ENCODE measurements around the gene RPL22.

RPL22 gene

DNA sequence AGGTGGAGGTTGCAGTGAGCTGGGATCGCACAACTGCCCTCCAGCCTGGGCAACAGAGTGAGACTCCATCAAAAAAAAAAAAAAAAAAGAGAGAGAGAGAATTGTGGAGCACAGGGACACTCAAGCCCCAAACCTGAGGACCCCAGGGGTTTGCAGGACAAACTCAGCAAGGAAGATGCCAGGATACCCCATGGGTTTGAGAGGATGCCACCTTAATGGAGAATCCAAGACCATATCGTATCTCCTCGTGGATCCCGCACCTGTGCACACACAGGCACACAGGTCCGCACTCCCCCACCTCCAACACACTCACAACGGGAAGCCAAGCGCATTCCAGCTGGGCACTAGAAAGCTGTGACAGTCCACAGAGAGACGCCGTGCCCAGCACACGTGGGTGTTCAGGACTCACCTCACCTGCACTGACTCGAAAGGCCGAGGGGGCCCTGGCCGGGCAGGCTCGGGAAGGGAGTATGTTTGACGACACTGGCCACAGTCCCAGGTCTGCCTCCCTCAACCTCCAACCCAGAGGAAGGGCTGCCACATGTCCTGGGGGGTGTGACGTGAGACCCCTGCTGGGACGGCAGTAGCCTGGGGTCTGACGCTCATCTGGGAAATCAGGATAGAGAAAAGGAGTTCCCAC lies 30.3 kb downstream of the RPL22 start:
- no peak overlapping the region for H3K4me2 ChIP-seq

DNA sequence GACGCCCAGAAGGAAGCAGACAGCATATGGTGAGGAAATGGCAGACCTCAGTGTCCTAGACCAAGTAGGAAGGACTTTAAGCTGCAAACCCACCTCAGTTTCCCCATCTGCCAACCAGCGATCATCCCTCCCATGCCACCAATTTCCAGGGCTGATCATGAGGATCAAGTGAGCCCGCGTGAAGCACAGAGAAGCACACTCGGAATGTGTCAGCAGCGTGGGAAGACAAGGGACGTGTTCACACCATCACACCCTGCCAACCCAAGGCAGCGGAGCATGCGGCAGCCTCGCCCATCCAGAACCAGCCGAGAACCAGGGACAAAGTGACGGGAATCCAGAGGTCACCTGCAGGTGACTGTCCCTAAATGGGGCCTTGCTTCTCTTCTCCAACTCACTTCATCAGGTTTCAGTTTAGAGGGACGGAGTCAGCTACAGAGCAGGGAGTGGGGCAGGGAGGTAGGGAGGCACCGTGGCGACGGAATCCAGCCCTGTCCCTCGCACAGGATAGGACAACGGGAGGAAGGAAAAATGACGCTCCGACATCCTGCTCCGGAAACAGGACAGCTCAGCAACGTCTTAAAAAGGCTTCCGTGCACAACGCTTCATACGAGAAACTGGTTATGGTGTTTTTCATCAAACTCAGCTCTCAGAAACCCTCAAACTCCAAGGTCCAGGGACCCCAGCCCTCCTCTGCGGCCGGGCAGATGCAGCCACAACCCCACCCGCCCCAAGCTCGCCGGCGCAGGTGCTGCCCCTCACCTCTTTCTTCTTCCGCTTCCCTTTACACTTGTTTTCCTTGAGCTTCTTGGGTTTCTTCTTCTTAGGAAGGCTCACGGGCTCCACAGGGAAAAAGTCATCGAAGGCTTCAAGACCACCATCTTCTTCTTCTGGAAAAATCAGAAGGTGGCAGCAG lies 31.7 kb downstream of the RPL22 start:
- Histone ChIP-seq H3K4me3 (IDR thresholded peaks at IDR 0.05; ENCODE audit: insufficient read depth, low read depth, low read length) (no peak overlapping the region), H3K9ac (no peak overlapping the region), H3K36me3 (ENCODE audit: insufficient read depth) (no peaks in the 10 kb centered on the region), H2AFZ (ENCODE audit: low read depth) (no peak overlapping the region), H3K4me2 (no peak overlapping the region), H3K4me1 (ENCODE audit: low read depth, poor library complexity, severe bottlenecking) (peaks cover 8% of the 10 kb centered on the region), H4K20me1 (ENCODE audit: insufficient read depth) (no peaks in the 10 kb centered on the region), H3K79me2 (ENCODE audit: insufficient read depth, low read depth) (no peaks in the 10 kb centered on the region), H3K27ac (no peak overlapping the region), H3K27me3 (ENCODE audit: insufficient read depth, low read depth) (peaks cover 96% of the 10 kb centered on the region)
- no peak for TF ChIP-seq CTCF (conservative IDR thresholded peaks at IDR 0.05; ENCODE audit: low read depth, low read length)

More for the DNA sequence above, 30.3 kb downstream of the RPL22 start:
- Histone ChIP-seq H3K9ac (no peak overlapping the region), H3K36me3 (ENCODE audit: insufficient read depth) (no peaks in the 10 kb centered on the region), H4K20me1 (ENCODE audit: insufficient read depth) (no peaks in the 10 kb centered on the region), H3K4me3 (IDR thresholded peaks at IDR 0.05; ENCODE audit: insufficient read depth, low read depth, low read length) (no peak overlapping the region), H3K79me2 (ENCODE audit: insufficient read depth, low read depth) (no peaks in the 10 kb centered on the region), H2AFZ (ENCODE audit: low read depth) (no peak overlapping the region), H3K27me3 (ENCODE audit: insufficient read depth, low read depth) (peaks cover 88% of the 10 kb centered on the region), H3K4me1 (ENCODE audit: low read depth, poor library complexity, severe bottlenecking) (peaks cover 8% of the 10 kb centered on the region), H3K27ac (no peak overlapping the region)
- TF ChIP-seq CTCF (conservative IDR thresholded peaks at IDR 0.05; ENCODE audit: low read depth, low read length), result no peak

GRCh38 chr1:6166655-6167390 lies 32.6 kb downstream of the RPL22 start:
- H3K4me3 ChIP-seq (IDR thresholded peaks at IDR 0.05; ENCODE audit: insufficient read depth, low read depth, low read length), result no peak overlapping the region
- no peak for TF ChIP-seq CTCF (conservative IDR thresholded peaks at IDR 0.05; ENCODE audit: low read depth, low read length)
- H3K9ac ChIP-seq, result no peak overlapping the region
- H4K20me1 ChIP-seq (ENCODE audit: insufficient read depth), result no peaks in the 10 kb centered on the region
- H2AFZ ChIP-seq (ENCODE audit: low read depth), result no peak overlapping the region
- no peak overlapping the region for H3K4me2 ChIP-seq
- peaks cover 8% of the 10 kb centered on the region for H3K4me1 ChIP-seq (ENCODE audit: low read depth, poor library complexity, severe bottlenecking)
- H3K36me3 ChIP-seq (ENCODE audit: insufficient read depth), result no peaks in the 10 kb centered on the region
- H3K27ac ChIP-seq, result no peak overlapping the region
- peaks cover 98% of the 10 kb centered on the region for H3K27me3 ChIP-seq (ENCODE audit: insufficient read depth, low read depth)
- H3K79me2 ChIP-seq (ENCODE audit: insufficient read depth, low read depth), result no peaks in the 10 kb centered on the region

GRCh38 chr1:6166221-6166620 lies 33.2 kb downstream of the RPL22 start:
- H2AFZ ChIP-seq (ENCODE audit: low read depth), result no peak overlapping the region
- no peak overlapping the region for H3K4me3 ChIP-seq (IDR thresholded peaks at IDR 0.05; ENCODE audit: insufficient read depth, low read depth, low read length)
- no peak for TF ChIP-seq CTCF (conservative IDR thresholded peaks at IDR 0.05; ENCODE audit: low read depth, low read length)
- H3K4me2 ChIP-seq, result no peak overlapping the region
- no peaks in the 10 kb centered on the region for H3K36me3 ChIP-seq (ENCODE audit: insufficient read depth)
- H3K9ac ChIP-seq, result no peak overlapping the region
- peaks cover 99% of the 10 kb centered on the region for H3K27me3 ChIP-seq (ENCODE audit: insufficient read depth, low read depth)
- no peaks in the 10 kb centered on the region for H3K79me2 ChIP-seq (ENCODE audit: insufficient read depth, low read depth)
- peaks cover 8% of the 10 kb centered on the region for H3K4me1 ChIP-seq (ENCODE audit: low read depth, poor library complexity, severe bottlenecking)
- no peak overlapping the region for H3K27ac ChIP-seq
- no peaks in the 10 kb centered on the region for H4K20me1 ChIP-seq (ENCODE audit: insufficient read depth)

Data from KMS-11 (cell line).